DMS53 (cell line): ENCODE measurements around the gene MORN1.

ENCODE experiments used
- DNase-seq: peaks from one replicate; lab custom pipeline; 2025; lab: John Stamatoyannopoulos, UW

The MORN1 gene

GRCh38 chr1:2350911-2351655 is 40.3 kb downstream of the MORN1 start:
- no peak for DNase-seq

- no peak for DNase-seq
Observed at GRCh38 chr1:2350501-2350900, 40.9 kb downstream of the MORN1 start.

DNA sequence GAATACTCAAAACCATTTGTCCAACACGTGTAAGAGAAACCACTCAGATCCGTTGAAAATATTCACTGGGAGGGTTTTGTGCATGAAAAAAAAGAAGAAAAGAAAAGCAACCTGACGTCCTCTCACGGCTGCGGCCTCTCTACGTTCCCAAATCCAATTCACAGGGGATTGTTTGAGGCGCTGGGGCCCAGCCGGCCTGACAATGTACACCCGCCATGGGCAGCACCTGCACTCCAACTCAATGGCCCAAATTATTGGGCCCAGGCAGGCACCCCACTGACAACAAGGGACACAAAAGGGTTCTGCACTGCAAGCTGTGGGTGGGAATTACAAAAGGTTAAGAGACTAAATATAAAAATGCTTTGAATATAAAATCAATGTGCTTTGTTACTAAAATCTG is 41.5 kb downstream of the MORN1 start:
- no peak for DNase-seq

GRCh38 chr1:2348346-2349325 is 42.7 kb downstream of the MORN1 start:
- no peak for DNase-seq

- DNase-seq = no peak
Observed at GRCh38 chr1:2347896-2348295, 43.5 kb downstream of the MORN1 start.

- DNase-seq = no peak
Observed at GRCh38 chr1:2347409-2347785, 44.0 kb downstream of the MORN1 start.

DNA sequence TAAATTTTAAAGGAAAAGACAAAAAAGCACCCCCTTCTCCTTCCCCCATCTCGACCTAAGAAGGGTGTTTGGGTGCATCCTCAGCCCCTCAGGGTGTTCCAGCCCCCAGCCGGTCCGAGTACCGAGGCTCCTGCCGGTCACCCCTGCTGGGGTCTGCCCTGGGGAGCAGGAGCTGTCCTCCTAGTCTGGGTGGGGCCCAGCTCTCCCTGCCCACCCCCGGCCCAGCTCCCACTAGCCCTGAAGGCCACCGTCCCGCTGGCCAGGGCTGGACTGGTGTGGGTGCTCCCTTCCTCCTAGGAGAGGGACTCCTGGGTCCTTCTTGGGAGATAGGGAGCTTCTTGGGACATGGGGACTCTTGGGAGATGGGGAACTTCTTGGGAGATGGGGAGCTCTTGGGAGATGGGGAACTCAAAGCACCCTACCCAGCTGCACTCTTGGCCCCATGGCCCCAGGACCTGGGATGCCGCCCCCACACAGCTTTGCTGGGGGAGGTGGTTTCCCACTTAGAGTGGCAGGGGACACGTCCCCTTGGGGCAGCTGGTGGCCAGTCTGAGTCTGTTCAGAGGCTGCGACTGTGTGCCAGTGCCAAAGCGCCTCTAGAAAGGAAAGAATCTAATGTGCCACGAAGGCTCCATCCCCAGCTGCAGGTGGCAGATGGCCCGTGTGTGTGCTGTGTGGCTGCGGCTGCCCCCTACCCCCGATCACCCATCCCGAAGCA is 44.5 kb downstream of the MORN1 start:
- no peak for DNase-seq

DNA sequence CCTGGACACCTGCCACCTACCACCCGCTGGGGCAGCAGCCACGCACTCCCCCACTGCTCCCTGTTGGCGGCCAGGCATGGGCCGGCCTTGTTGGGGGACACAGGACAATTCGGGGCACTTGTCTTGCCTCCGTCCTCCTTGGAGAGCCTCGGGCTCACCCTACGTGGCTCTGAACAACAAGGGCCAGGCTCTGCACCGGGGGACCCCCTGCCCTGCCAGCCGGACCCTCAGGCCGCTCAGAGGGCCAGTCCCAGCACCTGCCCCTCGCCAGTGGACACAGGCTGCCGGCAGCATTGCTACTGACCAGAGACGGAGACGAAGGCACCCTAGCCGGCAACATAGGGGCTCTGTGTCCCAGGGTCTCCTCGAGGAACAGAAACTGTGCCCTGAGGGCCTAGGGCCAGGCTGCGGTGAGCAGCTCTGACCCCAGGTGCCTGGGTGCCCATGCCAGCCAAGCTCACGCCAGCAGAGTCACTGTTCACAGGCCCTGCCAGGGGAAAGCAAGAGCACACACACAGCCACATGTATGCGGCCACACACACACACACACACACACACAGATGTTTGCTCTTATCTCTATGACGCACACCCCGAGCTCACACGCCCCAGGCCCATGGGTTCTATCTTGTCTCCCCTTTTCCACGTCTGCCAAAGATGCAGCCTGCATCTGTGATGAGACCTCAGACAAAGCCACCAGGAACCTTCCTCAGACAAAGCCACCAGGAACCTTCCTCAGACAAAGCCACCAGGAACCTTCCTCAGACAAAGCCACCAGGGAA is 45.9 kb downstream of the MORN1 start:
- peak; percentile 41 for DNase-seq

DNA sequence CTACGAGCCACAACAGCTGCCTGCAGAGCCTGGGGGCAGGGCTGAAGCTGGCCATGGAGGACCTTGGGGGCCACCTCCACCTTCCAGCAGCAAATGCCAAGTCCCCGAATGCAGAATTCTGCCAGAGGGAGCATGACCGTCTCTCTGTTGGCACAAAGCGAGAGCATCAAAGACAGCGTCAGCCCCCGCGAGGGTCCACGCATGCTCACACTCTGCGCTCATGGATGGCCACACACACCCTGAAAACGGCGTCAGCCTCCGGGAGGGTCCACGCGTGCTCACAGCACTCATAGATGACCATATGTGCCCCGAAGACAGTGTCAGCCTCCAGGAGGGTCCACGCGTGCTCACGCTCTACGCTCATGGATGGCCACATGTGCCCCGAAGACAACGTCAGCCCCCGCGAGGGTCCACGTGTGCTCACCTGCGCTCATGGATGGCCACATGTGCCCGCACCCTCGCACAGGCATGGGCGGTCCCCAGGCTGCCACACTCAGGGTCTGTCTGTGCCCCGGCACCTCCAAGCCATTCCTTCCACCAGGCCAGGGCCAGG is 46.5 kb downstream of the MORN1 start:
- no peak for DNase-seq

DNA sequence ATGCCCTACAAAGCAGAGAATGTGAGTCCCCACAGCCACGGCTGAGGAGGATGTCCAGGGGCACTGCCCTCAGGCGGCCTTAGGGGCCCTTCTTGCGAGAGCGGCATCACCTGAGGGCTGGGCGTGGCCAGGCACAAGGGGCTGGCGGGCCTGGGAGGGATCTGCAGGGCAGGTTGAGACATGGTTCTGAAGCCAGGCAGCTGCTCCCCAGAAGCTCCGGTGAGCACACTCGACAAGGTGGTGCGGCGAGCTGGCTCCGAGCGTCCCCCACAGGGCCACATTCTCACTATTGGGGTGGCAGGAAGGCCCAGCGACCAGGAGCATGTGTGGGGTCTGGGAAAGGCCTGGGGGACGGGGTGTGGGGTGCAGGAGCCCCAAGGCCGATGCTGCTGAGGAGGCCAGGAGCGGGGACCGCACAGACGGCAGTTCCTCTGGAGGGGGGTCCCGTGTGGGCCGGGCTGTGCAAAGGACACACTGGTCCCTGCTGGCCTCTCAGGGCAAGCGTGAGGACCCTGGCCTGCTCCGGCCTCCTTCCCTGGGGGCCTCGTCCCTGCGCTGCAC is 47.2 kb downstream of the MORN1 start:
- no peak for DNase-seq

GRCh38 chr1:2343023-2343935 is 48.1 kb downstream of the MORN1 start:
- no peak for DNase-seq

GRCh38 chr1:2342384-2343022 is 48.9 kb downstream of the MORN1 start:
- no peak for DNase-seq

DNA sequence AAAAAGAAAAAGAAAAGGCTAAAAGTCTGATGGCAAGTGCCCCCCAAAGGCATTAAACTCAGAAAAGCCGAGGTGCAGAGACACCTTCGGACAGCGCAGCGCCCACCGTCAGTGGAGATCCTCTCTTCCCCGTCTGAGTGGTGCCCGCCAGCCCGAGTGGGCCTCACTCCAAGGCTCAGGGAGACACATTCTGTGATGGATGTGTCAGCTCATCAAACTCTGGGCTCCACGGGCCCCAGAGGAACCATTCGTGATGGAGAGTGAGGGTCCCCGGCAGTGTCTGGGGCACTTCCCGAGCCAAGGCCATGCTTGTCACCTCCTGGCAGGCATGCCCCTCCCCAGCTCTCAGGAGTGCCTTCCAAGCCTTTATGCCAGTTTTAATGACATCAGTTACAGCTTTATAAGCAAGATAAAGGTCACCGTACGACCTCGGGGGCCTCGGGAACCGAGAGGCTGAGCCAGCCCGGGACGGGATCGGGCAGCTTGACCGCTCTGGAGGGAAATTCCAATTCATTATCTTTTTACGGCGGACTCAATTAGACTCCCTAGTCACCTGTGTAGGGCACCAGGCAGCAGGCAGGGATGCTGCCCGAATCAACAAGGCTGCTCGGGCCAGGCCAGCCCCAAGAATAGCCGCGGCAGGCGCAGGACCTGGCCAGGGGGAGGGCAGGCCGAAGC is 49.5 kb downstream of the MORN1 start:
- DNase-seq = no peak

DNA sequence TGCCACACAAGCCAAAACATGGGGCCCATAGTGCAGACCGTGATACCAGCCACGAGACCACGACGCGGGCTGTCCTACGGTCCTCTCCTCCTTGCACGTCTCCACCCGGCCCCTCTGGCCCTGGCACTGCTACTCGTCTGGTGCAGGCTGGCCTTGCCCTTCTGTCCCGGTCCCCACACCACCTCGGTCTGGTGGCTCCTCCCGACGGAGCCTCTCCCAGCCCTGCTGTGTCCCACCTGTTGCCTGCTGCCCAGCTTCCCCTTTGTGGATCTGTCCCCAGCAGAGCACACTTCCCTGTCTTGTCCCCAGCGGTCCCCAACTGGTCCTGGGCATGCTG is 50.5 kb downstream of the MORN1 start:
- no peak for DNase-seq

- DNase-seq = no peak
Observed at GRCh38 chr1:2340086-2340917, 51.1 kb downstream of the MORN1 start.

DNA sequence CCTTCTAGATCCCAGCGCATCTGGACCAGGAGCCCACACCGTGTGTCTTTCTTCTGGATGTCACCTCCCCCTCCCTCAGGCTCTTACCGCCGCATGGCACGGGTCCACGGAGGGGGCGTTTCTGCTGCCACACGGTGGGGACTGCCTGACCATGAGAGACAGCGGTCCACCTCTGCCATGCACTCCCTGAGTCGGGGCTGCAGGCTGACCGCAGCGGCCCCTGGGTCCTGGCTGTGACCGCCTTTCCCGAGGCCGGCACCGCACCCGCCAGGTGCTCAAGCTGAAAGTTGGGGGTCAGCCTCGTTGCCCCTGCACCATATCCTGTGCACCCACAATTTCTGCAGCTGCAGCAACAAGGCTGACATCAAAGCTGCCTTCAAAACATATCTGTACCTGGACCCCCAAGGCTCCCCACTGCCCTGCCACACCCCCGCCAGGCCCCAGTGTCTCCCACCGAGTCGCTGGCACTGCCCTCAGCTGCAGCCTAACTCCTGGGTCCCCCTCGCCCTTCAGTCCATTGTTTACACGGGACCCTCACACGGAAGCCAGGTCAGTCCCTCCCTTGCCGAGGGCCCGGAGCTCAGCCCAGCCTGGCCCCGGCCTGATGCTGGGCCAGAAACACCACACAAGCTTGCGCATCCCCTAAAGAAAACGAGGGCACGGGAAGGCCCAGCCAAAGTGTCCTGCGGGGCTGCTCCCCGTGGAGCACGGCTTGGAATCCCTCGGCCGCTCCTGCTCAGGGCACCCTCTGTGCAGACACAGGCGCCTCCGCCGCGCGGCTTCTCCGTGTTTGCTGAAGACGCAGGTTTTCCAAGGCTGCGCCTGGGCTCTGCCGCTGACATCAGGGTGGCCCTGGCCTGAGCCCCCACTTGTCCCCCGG is 51.9 kb downstream of the MORN1 start:
- no peak for DNase-seq

DNA sequence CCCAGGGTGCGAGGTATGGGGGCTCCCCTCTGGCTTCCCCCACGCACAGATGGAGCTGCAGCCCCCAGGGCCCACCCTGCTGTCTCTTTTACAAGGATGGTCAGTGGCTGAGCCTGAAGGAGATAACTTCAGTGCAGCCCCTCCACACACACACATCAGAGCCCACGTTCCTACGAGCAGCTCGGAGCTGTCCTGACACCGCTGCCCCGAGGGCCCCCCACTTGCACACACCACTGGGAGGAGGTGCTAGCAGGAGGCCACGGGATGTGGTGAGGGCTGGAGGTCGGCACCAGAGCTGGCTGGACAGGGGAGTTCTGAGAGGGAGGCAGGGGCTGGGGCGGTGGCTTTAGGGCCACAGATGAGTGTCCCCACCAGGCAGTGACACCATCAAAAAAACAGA is 53.9 kb downstream of the MORN1 start:
- no peak for DNase-seq
